Osteocyte (in vitro differentiated cells): Measurements from ENCODE around the gene KIF3B. TPM values are rescaled to one million over a fixed set of nuclear protein-coding genes. Genes with fewer than 3 reads are reported as not detected.

Experiments used
- DNase-seq: peaks from one replicate; pipeline ENCODE4 v3.0.0; 2021; ENCODE audit warnings: mixed read lengths; ENCODE audit not compliant: unreplicated experiment; ENCODE audit errors: extremely low spot score
- H3K27ac Mint-ChIP-seq: one replicate; pipeline ENCODE4 v1.8.0; 2021; ENCODE audit warnings: mild to moderate bottlenecking, mixed read lengths; ENCODE audit not compliant: unreplicated experiment
- H3K27me3 Mint-ChIP-seq: one replicate; pipeline ENCODE4 v1.8.0; 2021; ENCODE audit warnings: mixed read lengths; ENCODE audit not compliant: unreplicated experiment
- H3K36me3 Mint-ChIP-seq: one replicate; pipeline ENCODE4 v1.8.0; 2021; ENCODE audit warnings: mixed read lengths; ENCODE audit not compliant: unreplicated experiment
- H3K4me1 Mint-ChIP-seq: one replicate; pipeline ENCODE4 v1.8.0; 2021; ENCODE audit warnings: mixed read lengths; ENCODE audit not compliant: unreplicated experiment
- H3K4me3 Mint-ChIP-seq: one replicate; pipeline ENCODE4 v1.8.0; 2021; ENCODE audit warnings: mild to moderate bottlenecking, moderate library complexity, mixed read lengths; ENCODE audit not compliant: unreplicated experiment
- H3K9me3 Mint-ChIP-seq: one replicate; pipeline ENCODE4 v1.8.0; 2021; ENCODE audit warnings: mixed read lengths; ENCODE audit not compliant: unreplicated experiment
- total RNA-seq: library from RNA; stranded (reverse); gene quantifications from 2 replicates; pipeline ENCODE4 v1.2.1, GENCODE V29; 2021
- TF ChIP-seq, protein P1 (sequence below): fragments of 200-600 bp; sonication (generic); IDR thresholded peaks from 2 replicates; pipeline ENCODE4 v1.5.0; 2021; ENCODE audit warnings: antibody characterized with exemption, mild to moderate bottlenecking, moderate library complexity

Gene KIF3B
- total RNA-seq, 1 donor from 2014 or later: 28.8 TPM

DNA sequence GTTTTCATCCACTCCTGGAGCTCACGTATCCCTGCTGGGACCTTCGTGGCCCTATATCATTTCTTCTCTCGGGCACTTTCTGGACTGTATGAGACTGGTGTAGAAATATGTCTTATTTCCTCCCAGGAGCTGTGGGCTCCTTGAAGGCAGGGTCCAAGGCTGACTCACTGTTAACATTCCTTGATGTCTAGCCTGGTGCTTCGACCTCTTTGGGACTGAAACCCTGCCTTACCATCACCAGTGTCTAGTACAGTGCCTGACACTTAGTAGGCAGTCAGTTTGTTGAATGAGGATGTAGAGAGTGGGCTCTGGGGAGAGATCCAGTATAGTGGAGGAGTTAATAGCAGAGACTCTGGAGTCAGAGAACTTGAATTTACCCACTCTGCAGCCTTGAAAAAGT is 46.2 kb upstream of the KIF3B start:
- DNase-seq: no peak
- Mint-ChIP-seq H3K27ac (no peak overlapping the region), H3K4me1 (no peaks in the 10 kb centered on the region), H3K9me3 (no peaks in the 10 kb centered on the region), H3K4me3 (no peak overlapping the region), H3K36me3 (peaks cover 57% of the 10 kb centered on the region), H3K27me3 (no peaks in the 10 kb centered on the region)
- TF ChIP-seq, protein P1, sequence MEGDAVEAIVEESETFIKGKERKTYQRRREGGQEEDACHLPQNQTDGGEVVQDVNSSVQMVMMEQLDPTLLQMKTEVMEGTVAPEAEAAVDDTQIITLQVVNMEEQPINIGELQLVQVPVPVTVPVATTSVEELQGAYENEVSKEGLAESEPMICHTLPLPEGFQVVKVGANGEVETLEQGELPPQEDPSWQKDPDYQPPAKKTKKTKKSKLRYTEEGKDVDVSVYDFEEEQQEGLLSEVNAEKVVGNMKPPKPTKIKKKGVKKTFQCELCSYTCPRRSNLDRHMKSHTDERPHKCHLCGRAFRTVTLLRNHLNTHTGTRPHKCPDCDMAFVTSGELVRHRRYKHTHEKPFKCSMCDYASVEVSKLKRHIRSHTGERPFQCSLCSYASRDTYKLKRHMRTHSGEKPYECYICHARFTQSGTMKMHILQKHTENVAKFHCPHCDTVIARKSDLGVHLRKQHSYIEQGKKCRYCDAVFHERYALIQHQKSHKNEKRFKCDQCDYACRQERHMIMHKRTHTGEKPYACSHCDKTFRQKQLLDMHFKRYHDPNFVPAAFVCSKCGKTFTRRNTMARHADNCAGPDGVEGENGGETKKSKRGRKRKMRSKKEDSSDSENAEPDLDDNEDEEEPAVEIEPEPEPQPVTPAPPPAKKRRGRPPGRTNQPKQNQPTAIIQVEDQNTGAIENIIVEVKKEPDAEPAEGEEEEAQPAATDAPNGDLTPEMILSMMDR: no peak

DNA sequence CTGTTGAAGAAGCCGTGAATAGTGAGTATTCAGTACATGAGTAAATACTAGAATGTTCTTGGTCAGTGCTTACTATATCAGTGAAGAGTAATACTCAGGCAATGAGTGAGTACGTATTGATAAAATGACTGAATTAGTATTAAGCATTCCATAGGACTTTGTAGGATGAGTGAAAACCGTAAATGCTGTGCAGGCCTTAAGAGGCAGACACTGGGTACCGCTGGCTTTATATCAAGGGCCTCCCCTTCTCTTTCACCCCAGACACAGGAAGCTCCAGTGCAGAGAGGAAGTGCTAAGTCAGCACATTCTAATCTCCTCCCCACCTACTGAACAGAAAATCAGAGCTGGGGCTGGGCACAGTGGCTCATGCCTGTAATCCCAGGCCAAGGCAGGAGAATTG is 45.6 kb upstream of the KIF3B start:
- no peaks in the 10 kb centered on the region for H3K27me3 Mint-ChIP-seq
- H3K36me3 Mint-ChIP-seq: peaks cover 57% of the 10 kb centered on the region
- no peak for DNase-seq
- no peaks in the 10 kb centered on the region for H3K9me3 Mint-ChIP-seq
- H3K4me1 Mint-ChIP-seq: no peaks in the 10 kb centered on the region
- TF ChIP-seq, protein P1: no peak
- no peak overlapping the region for H3K4me3 Mint-ChIP-seq
- H3K27ac Mint-ChIP-seq: no peak overlapping the region

DNA sequence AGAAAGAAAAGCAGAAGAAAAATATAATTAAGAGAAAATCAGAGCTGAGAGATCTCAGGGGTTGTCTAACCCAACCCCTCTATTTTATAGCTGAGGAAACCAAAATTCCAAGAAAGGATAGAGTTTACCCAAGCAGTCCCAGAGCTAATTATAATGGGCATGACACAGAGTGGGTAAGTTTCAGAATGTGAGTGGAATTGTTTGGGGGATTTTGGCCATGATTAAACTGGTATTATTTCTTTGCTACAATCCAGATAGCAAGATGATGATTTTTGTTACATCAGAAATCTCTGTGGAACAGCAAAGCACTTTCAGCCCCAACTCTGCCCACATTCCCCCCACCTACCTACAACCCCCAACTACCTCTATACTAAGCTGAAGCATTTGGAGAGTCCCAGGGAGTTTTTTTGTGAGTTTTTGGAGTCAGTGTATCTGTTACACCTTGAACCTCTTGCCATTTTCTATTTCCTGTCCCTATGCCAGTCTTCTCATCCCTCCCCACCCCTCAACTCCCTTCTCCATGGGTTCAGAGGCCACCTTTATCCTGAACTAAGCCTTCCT is 45.0 kb upstream of the KIF3B start:
- peaks cover 55% of the 10 kb centered on the region for H3K36me3 Mint-ChIP-seq

DNA sequence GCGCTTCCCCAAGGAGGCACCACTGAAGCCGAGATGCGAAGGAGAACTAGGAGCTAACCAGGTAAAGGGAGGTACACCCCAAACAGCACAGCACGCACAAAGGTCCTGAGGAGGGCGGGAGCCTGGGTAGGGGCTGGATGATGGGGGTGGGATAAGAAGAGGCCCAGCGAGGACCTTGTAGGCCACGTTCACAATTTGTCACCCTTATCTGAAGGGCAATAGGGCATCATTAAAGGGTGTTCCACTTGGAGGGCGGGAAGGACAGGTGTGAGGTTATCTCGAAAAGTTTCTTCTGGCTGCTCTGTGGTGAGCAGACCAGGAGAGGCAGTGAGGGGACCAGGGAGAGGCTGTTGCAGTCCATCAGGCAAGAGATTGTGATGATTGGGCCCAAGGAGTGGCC is 44.2 kb upstream of the KIF3B start:
- Mint-ChIP-seq H3K27me3 (no peaks in the 10 kb centered on the region), H3K27ac (no peak overlapping the region), H3K4me3 (no peak overlapping the region), H3K36me3 (peaks cover 55% of the 10 kb centered on the region), H3K4me1 (no peaks in the 10 kb centered on the region), H3K9me3 (no peaks in the 10 kb centered on the region)
- DNase-seq: no peak
- TF ChIP-seq, protein P1: no peak

More for the DNA sequence above, 45.0 kb upstream of the KIF3B start:
- TF ChIP-seq, protein P1: no peak
- no peak for DNase-seq
- Mint-ChIP-seq H3K27me3 (no peaks in the 10 kb centered on the region), H3K4me1 (no peaks in the 10 kb centered on the region), H3K4me3 (no peak overlapping the region), H3K27ac (no peak overlapping the region), H3K9me3 (no peaks in the 10 kb centered on the region)

DNA sequence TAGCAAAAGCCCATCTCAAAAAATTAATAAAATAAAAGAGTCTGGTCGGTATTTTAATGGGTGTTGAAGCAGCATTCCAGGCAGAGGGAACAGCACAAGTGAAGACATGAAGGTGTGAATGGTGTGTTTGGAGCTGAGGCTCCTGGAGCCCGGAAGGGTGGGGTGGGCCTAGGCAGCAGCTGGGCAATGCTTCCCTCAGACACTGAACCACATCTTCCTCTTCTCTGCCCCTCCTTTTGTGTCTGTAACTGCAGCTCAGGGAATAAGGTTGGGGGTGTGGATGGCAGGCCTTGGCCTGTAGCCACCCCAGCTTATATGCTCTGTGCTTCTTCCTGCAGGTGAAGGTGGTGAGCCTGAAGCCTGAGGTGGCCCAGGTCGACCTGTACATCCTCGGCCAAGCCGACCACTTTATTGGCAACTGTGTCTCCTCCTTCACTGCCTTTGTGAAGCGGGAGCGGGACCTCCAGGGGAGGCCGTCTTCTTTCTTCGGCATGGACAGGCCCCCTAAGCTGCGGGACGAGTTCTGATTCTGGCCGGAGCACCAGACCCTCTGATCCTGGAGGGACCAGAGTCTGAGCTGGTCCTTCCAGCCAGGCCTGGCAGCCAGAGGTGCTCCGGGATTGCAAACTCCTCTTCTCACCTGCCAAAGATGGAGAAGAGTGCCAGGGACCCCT is 43.2 kb upstream of the KIF3B start:
- Mint-ChIP-seq H3K27me3 (no peaks in the 10 kb centered on the region), H3K27ac (no peak overlapping the region), H3K36me3 (peaks cover 47% of the 10 kb centered on the region), H3K4me1 (no peaks in the 10 kb centered on the region), H3K9me3 (no peaks in the 10 kb centered on the region), H3K4me3 (no peak overlapping the region)
- DNase-seq: no peak
- TF ChIP-seq, protein P1: no peak
